NCI-H524 treated with DMSO at 0.1 percent for 48 hours (cell line): Measurements from ENCODE around the gene KRT1.

ENCODE experiments used
- DNase-seq: peaks from one replicate; lab custom pipeline; 2025; lab: John Stamatoyannopoulos, UW

KRT1 gene

DNA sequence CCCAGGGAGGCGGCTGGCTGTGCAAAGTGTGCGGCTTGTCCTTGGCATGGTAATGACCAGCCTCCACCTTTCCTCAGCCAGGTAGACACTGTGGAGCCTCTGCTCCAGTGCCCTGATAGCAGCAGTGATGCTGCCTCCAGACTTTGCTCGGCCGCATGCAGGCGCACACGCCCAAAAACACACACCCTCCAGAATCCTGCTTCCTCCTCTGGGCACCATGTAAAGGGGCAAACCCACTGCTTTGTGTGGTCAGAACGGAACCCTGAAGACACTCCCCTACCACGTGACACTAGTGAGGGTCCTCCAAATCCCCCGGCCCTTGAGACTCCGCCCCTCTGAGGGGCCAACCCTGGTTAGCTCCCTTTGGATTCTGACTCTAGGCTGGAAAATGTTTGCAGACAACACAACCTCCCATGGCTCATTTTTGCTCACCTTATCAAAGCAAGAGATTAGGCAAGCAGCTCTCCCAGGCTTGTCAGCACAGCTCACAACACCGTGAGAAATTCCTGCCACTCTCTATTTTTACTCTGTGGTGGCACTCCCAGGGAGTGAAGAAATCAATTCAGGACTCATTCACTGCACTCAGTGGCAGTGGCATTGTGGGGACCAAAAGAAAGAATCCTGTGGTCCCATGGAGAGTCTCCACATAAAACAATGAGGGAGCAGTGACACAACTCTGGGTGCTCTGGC is 18.6 kb upstream of the KRT1 start:
- DNase-seq: no peak

DNA sequence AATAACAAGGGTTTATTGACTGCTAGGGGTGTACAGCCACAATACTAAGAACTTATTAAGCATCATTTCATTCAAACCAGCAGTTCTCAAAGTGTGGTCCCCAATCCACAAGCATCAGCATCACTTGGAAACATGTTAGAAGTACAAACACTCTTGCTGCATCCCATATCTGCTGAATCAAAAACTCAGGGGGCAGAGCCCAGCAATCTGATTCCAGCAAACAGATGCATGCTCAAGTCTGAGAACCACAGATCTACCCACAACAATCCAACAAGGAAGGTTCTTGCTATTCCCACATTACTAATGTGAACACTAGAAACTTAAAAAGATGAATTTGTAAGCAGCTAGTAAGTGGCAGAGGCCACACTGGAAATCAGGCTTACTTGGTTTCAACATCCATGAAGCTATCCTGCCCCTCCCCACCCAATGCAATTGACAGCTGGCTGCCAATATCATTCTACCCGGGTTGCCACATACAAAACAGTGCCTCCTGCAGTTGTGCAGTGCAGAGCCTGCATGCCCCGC is 16.9 kb upstream of the KRT1 start:
- no peak for DNase-seq

DNA sequence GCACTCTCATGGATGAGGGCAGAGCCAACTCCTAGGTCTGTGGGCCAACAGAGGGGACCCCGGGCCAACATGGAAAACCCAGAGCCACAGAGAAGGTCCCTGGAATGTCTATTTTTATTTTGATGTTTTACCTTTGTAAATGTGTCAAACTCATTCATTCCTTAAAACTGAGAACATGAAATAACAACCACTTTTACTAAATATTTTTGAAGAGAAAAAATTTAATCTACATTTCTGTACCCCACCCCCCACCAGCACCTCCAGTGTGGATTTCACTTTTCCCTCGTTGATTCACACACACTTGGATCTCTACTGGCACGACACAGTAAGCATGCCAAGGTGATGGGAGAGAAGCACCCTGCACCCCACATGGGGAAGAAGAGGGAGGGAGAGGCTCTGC is 16.4 kb upstream of the KRT1 start:
- DNase-seq: no peak

DNA sequence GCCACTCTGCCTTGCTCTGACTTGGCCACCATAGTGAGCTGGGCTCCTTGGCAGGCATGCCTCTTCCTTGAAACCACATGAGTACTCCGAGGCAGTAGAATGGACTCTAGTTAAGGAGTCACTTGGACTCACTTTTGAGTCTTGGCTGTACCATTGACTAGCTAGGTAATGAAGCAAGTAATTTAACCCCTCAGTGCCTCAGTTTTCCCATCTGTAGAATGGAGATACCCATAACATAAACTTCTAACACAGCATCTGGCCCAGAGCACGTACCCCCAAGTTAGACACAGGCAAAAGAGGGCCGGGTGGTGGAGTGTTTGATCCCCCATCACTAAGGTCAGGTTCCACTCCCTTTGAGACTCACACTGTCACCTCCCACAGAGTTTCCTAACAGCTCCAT is 14.8 kb upstream of the KRT1 start:
- no peak for DNase-seq

DNA sequence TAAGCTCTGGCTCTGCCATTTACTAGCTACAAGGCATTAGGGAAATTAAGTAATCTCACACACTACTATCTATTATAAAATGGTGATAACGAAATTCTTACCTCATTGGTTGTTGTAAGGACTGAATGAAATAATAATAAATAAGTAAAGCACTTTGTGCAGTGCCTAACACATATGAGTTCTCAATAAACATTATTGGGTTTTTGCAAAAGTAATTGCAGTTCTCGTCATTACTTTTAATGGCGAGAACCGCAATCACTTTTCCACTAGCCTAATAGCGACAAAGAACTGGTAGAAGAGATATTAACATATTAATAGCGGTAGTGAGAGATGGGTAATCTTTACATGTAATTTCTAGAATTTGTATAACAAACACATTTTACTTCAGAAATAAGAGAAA is 13.9 kb upstream of the KRT1 start:
- DNase-seq: no peak

DNA sequence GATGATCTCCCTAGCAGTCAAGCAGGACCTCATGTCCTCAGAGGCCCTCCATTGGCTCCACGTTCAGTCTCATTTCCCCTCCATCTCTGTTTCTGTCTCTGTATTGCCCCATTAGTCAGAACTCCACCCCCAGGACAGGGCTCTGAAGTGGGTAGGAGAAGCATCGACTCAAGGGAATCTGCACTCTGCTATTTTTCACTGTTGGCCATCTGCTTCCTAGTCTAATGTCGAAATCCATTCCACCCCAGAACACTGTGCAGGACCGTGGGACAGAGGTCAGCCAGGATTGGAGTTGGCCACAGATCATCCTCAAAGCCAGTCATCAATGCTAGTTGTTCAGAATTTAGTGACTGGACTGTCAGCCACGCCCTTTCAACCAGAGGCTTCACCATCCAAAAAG is 13.1 kb upstream of the KRT1 start:
- no peak for DNase-seq

DNA sequence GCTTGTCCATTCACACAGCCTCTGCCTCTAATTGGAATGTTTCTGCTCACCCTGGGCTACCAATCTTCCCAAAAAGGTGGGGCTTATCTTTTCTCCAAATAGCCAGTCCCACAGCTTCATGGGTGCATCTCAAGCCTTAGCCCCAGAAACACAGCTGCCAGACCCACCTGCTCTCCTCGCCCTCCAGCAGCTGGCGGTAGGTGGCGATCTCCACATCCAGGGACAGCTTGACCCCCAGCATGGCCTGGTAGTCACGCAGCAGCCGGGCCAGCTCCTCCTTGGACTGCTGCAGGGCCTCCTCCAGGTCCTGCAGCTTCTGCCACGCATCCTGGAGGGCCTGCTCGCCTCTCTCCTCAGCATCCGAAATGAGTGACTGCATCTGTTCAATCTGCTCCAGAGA is 12.0 kb upstream of the KRT1 start:
- no peak for DNase-seq

DNA sequence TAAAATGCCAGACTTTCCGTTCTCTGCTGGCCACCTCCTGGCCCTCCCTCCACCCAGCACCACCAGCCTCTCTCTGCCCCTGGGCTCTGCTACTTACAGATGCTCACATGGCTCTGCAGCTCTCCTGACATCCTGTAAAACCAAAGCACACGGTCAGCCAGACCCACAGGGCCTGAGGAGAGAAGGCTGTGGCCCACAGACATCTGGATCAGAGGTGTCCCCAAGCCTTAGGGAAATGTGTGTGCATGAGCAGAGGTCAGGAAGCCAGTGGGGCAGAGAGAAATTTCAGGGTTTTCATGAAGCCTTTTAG is 11.6 kb upstream of the KRT1 start:
- DNase-seq: no peak

DNA sequence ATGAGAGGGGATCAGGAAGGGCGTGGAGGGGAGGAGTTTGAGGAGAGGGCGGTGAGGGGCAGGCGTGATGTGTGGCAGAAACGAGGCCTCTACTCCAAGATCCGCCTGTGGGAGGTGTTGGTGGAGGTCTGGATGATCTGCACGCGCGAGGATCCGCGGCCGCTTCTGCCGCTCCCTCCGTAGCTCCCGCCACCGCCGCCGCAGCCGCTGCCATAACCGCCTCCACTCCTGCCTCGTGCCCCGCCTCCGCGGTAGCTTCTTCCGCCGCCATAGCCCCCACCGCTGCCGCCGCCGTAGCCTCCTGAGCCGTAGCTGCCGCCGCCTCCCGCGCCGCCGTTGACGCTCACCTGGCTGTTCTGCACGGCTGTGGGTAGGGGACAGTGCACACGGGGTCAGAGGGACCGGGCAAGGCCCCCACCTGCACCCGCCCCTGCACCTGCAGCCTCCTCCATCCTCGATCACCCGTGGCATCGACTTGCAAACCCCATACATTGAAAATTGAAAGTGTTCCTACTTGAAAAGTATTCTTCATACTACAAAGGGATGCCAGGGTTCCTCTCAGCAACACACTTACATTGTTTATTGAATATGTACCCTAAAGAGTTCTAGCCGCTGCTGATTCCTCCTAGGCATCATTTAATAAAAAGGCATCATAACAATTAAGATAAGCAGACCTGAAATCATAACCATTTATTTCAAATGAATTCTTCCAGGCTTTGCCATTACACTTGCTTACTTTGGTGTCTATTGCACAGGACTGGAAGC is 11.1 kb upstream of the KRT1 start:
- no peak for DNase-seq

DNA sequence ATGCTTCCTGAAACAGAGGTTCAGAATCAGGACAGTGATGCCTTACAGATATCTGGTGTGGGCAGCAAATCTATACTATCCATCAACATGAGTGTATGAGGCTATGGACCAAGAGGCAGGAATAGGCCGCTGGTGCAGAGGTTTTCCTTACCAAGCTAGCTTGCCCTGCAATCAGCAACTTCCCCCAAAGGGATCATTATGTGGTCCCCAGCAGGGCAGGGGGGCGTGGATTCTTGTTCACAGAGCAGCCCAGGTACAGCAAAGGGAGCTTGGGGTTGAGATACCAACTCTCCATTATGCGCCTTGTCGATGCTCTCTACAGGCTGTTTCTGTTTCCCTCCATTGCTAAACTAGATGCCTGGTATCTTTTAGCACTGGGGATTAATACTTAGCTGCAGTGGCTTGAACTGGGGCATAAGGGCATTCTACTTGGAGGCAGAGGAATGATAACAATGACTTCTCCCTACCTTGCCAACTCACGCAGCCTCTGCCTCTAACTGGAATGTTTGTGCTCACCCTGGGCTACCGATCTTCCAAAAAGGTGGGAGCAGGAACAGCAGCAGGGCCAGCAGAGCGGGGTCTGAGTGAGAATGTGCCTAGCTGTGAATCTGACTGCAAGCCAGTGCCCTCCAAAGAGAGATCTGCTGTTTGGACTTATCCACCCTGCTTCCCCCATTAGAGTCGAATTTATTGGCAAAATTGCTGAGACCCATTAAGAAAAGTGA is 10.3 kb upstream of the KRT1 start:
- DNase-seq: no peak

DNA sequence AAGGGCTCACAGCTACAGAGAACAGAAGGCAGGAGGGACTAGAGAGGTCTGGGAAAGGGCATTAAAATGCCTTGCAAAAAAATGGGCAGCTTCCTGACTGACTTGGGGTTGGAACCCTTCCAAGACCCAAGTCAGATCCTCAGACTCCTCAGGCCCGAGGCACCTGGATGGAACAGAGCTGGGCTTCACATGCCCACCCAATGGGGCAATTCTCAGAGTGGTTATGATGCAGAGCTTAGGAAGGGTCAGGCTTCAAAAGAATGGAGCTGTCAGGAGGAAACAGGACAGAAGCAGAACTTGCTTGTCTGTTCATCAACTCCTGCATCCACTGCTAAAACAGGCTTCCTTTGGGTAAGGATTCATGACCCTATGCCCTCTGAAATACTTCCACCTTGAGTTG is 9.7 kb upstream of the KRT1 start:
- DNase-seq: no peak

DNA sequence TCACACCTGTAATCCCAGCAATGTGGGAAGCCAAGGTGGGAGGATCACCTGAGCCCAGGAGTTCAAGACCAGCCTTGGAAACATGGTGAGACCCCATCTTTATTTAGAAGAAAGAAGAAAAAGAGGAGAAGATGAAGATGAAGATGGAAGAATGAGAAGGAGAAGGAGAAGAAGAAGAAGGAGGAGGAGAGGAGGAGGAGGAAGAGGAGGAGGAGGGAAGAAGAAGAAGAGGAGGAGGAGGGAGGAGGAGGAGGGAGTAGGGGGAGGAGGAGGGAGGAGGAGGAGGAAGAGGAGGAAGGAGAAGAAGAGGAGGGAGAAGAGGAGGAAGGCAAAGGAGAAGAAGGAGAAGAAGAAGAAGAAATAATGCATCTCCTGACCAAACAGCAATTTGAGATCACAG is 9.0 kb upstream of the KRT1 start:
- no peak for DNase-seq

DNA sequence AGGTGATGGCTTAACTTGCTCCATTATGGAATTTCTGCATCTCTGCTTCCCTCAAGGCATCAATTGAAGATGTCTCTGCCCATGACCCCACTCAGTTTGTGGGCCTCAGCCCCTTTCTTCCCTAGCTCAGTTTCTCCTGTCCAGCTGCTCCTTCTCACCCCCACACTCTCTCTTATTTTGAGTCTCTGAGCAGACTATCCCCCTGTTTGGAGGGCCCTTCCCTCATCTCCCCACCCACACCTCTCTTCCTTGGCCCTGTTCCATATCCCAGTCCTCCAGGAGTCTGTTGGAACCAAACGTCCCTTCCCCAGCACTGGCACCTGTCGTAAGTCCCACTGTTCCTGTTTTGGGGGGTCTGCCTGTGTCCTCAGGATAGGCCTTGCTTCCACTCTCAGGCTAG is 8.3 kb upstream of the KRT1 start:
- DNase-seq: no peak

DNA sequence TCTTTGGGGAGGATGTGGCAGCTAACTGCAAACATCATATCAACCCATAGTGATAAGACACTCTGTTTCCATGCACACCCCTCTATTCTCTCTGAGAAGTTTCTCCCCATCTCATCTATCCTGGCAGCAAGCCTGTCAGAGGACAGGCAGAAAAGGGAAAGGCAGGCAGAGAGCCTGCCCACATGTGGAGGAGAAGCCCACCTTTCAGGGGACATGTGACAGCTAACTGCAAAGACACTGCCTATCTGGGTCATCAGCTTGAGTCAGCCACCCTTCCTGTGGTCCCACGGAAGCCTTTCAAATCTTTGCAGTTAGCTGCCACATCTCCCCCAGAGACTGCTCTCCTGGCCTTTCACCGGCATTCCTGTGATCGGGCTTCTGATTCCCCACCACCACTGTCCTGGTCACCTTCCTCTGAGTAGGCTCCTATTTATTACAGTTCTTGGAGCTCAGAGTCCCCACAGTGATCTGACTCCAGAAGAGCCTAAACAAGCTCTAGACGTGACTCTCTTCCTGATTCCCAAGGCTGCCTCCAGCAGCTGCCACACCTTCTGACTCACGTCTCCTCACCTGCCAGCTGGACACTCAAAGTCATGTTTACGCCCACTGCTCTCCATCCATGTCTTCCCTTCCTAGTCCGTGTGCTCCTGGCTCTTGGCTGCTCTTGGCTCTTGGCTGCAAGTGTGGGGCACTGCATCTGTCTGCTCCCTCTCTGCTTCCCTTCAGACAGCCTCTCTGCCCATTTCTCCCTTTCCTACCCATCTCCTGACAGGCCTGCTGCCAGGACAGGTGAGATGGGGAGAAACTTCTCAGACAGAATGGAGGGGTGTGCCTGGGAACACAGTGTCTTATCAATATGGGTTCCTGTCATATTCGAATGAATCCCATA is 7.5 kb upstream of the KRT1 start:
- DNase-seq: no peak

DNA sequence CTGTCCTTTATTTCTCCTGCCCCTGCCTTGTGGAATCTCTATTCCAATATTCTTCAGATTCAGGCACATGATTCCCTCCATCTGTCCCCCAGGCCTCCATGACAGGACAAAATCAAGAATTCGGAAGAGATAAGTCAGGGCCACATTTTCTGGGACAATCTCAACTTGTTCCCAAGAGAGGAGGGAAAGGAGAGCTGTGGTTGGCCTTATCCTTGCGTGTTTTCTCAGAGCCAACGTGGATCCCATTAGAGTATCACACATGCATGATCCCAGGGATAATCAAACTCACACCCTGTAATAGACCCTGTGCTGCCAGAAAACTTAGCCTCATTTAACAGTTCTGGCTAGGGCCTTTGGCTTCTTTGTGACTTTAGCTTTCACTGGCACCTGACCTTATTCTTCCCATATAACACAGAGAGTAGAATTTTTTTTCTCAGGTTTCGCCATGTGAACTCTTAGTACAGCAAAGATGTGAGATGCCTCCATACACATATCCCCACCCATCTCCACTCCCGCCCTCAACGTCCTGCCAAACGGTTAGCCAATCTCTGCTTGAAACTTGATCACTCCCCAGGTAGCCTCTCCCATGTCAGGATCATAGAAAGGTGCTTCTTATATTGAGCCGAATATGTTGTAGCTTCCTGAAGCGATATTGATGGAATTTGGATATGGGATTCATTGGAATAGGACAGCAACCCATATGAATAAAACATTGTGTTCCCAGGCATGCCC is 6.7 kb upstream of the KRT1 start:
- no peak for DNase-seq

DNA sequence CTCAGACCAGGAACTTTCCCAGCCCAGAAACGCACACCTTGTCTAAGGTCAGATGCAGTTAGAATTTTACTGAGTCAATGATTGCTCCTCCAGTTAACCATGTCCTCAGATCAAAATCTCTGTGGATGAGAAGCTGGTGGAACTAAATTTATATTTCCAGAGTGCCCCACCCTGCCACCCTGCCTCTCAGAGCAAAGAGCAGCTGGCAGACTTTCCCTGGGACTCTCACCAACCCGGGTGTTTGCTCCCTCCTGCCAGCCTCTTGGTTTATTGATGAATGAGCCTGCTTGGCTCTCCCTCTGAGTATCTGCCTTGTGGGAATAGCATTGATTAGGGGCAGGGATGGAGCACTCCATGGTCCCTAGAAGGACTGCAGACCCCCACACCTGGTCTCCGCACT is 5.9 kb upstream of the KRT1 start:
- no peak for DNase-seq

DNA sequence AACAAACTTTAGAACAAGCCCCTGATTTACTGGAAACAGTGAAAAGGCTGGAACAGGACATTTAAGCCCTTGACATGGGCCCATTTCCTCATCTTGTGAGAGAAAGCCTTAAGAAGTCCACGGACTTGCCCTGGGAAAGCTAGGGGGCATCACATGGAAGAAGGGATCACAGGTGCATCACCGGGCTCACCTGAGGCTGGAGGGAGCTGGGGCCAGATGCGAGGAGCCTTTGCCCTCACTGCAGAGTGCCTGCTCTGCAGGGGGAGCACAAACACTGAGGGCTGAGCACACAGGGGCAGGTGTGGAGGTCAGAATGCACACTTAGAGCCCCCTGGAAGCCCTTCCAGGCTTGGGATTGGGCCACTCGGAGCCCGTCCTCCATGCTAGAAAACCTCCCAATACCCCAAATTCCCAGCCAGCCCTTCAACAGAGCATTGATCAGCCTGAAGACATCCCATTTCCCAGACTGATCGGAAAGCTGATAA is 5.2 kb upstream of the KRT1 start:
- no peak for DNase-seq

DNA sequence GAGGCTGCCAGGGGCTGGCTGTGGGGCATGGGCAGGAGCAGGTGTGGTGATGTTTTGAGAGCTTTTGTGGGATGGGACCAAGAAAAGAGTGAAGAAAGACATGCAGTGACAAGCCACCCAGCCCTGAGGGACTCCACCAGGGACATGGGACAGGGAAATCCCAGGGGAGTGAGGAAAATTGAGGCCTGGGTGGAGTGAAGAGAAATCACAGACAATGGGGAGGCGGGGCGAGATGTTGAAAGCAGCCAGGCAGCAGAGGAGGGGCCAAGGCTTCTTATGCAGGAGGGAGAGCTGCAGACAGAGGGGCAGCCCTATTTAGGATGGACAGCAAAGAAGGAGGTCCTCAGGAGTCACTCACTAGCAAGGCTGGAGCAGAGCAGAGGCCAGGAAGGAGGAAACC is 4.2 kb upstream of the KRT1 start:
- DNase-seq: no peak

DNA sequence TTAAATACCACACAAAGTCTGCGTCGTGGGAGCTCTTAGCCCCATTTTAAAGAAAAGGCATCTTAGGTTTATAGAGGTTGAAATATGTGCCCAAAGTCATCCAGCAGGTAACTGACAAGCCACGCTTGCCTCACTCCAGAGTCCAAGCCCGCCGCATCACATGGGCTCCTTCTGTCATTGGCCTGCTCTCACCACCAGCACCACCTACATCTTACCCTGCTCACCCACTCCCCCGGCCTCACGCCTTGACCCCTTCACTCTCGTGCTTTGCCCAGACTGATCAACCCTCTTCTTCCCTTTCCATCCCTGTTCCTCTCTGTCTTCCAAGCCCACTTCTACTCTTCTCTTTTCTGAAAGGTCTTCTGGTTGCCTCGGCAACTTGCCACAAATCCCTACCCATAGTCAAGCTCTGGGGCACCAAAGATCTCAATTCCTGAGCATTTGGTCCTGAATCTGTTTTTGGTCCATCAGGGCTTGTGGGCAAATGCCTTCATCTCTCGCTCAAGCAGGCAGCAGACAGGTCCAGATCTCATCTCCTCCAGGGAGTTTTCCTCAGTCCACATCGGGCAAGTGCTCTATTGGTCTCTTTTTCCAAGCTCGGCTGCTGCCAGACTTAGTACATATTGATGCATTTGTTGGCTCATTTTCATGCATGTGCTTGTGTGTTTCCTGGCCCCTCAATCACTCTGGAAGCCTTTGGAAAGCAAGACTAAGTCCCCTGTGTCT is 3.5 kb upstream of the KRT1 start:
- no peak for DNase-seq

DNA sequence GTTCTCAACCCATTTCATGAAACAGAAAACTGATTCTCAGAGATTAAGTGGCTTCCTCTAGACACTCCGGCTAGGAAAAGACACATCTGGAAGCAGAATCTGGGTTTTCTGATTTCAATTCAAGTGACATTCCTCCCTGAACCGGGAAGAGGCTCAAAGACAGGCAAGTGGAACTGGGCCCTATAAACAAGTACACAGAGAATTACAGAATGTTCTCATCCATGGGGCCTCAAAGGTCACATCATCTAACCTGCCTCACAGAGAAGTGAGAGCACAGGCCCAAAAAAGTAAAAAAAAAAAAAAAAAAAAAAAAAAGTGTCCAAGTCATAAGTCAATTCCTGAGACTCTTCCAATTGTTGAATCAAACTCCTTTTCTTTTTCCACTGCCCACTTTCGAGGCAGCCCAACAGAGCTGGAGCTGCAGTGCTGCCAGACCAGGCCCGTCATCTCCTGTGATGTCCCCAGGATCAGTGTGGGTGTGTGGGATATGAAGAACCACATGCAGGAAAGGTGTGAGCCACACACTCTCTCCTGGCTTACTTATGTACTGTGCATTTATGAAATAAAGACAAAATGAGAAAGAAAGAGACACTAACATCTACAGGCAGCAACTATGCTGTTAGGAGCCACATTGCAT is 2.8 kb upstream of the KRT1 start:
- no peak for DNase-seq
